ENCODE measurements around the gene FCHO1.

DNA sequence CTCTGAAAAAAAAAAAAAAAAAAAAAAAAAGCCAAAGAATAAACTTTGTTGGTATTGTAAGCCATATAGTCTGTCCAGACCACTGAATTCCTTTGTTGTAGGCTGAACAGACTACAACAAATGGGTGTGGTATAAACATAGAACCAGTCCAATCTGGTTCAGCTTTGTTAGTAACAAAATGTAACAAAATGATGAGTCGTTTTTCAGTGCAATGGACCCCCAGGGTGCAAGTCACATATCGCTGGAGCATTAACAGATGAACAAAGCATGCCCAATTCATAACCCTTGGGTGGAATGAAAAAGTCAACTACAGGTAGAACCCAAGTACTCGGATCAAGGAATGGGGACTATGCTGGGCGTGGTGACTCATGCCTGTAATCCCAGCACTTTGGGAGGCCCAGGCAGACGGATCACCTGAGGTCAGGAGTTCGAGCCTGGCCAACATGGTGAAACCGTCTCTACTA, 13.6 kb upstream of the FCHO1 start:
- TF ChIP-seq, protein P1, sequence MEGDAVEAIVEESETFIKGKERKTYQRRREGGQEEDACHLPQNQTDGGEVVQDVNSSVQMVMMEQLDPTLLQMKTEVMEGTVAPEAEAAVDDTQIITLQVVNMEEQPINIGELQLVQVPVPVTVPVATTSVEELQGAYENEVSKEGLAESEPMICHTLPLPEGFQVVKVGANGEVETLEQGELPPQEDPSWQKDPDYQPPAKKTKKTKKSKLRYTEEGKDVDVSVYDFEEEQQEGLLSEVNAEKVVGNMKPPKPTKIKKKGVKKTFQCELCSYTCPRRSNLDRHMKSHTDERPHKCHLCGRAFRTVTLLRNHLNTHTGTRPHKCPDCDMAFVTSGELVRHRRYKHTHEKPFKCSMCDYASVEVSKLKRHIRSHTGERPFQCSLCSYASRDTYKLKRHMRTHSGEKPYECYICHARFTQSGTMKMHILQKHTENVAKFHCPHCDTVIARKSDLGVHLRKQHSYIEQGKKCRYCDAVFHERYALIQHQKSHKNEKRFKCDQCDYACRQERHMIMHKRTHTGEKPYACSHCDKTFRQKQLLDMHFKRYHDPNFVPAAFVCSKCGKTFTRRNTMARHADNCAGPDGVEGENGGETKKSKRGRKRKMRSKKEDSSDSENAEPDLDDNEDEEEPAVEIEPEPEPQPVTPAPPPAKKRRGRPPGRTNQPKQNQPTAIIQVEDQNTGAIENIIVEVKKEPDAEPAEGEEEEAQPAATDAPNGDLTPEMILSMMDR (IDR thresholded peaks at IDR 0.05): no peak
- no peak for TF ChIP-seq POLR2A (IDR thresholded peaks at IDR 0.05)

All from testis (tissue), 2 donors.